ENCODE data around the gene MAP7.

The MAP7 gene

GRCh38 chr6:136371959-136372358, 178.3 kb downstream of the MAP7 start:
- TF ChIP-seq CTCF (IDR thresholded peaks at IDR 0.05; ENCODE audit: extremely low read depth, insufficient read depth, missing control alignments): no peak
- in situ Hi-C loops (cut with MboI; ENCODE audit: low pct_unique_long_range_greater_than_20kb, low sequenced_read_pairs, unreplicated experiment): no loop called here
- no peak for DNase-seq (ENCODE audit: low spot score)

- no peak for TF ChIP-seq CTCF (IDR thresholded peaks at IDR 0.05; ENCODE audit: extremely low read depth, insufficient read depth, missing control alignments)
- in situ Hi-C loops (cut with MboI; ENCODE audit: low pct_unique_long_range_greater_than_20kb, low sequenced_read_pairs, unreplicated experiment): no loop called here
- no peak for DNase-seq (ENCODE audit: low spot score)
Measured at GRCh38 chr6:136370988-136371728, 179.1 kb downstream of the MAP7 start.

GRCh38 chr6:136365776-136366354, 184.4 kb downstream of the MAP7 start:
- no peak for TF ChIP-seq CTCF (IDR thresholded peaks at IDR 0.05; ENCODE audit: extremely low read depth, insufficient read depth, missing control alignments)
- in situ Hi-C loops (cut with MboI; ENCODE audit: low pct_unique_long_range_greater_than_20kb, low sequenced_read_pairs, unreplicated experiment): no loop called here
- no peak for DNase-seq (ENCODE audit: low spot score)

GRCh38 chr6:136362421-136363356, 187.5 kb downstream of the MAP7 start:
- in situ Hi-C loops (cut with MboI; ENCODE audit: low pct_unique_long_range_greater_than_20kb, low sequenced_read_pairs, unreplicated experiment): no loop called here
- no peak for TF ChIP-seq CTCF (IDR thresholded peaks at IDR 0.05; ENCODE audit: extremely low read depth, insufficient read depth, missing control alignments)
- no peak for DNase-seq (ENCODE audit: low spot score)

DNA sequence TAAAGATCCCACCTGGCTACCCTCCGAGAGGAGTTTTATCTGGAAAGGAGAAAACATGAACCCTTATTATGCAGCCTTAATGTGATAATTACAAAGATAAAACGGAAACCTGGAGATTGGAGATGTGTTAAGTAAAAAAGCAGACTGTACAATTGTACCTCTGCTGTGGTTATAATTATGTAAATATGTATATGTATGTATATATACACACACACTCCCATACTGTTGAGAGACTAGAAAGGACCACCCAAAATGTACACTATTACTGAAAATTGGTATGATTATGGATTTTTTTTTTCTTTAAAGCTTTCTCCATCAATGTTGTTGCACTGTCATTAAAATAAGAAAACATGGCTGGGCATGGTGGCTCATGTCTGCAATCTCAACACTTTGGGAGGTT, 188.4 kb downstream of the MAP7 start:
- TF ChIP-seq CTCF (IDR thresholded peaks at IDR 0.05; ENCODE audit: extremely low read depth, insufficient read depth, missing control alignments): no peak
- no peak for DNase-seq (ENCODE audit: low spot score)
- in situ Hi-C loops (cut with MboI; ENCODE audit: low pct_unique_long_range_greater_than_20kb, low sequenced_read_pairs, unreplicated experiment): no loop called here

DNA sequence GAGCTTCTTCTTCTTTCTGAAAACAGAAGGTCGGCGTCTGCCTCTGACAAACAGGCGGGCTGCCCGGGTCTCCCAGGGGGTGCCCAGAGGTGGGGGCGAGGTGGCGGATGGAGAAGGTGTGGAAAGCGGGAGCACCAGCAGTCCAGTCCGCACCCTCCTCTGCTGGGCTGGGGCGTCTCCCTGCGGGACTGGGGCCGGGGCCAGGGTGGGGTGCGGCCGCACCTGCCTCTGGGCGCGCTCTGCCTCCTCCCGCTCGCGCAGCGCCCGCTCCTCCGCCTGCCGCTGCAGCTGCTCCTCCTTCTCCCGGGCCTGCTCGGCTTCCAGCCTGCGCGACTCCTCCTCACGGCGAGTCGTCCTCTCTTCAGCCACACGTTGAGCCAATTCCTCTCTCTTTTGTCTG, 189.4 kb downstream of the MAP7 start:
- TF ChIP-seq CTCF (IDR thresholded peaks at IDR 0.05; ENCODE audit: extremely low read depth, insufficient read depth, missing control alignments): no peak
- in situ Hi-C loops (cut with MboI; ENCODE audit: low pct_unique_long_range_greater_than_20kb, low sequenced_read_pairs, unreplicated experiment): no loop called here
- no peak for DNase-seq (ENCODE audit: low spot score)

Measured in GM13977 (cell line).